Activated B cell treated with CpG ODN at 0.5 μM for 24 hours (primary cell): ENCODE measurements around the gene PDXP. TPM values are rescaled to one million over a fixed set of nuclear protein-coding genes. Genes with fewer than 3 reads are reported as not detected.

Experiments
- ATAC-seq: fragments of 200-7000 bp; cut with Tn5 transposase; one replicate; pipeline ENCODE4 v1.10.0; 2021; ENCODE audit warnings: low read depth, mild to moderate bottlenecking, moderate library complexity
- CTCF ChIA-PET: fragments of 350-600 bp; sonication (Branson Sonifier 250); formaldehyde crosslinking; loops from one replicate; lab custom pipeline; 2021; ENCODE audit warnings: antibody characterized with exemption; lab: Charles Lee
- POLR2A ChIA-PET: fragments of 350-600 bp; sonication (Branson Sonifier 250); formaldehyde crosslinking; loops from one replicate; lab custom pipeline; 2021; ENCODE audit warnings: antibody characterized with exemption; lab: Charles Lee
- DNase-seq: peaks from one replicate; pipeline ENCODE4 v3.0.0; 2022
- H3K27ac Mint-ChIP-seq: one replicate; pipeline ENCODE4 v1.8.0; 2020; ENCODE audit warnings: mixed read lengths
- H3K27me3 Mint-ChIP-seq: one replicate; pipeline ENCODE4 v1.8.0; 2021; ENCODE audit warnings: mixed read lengths
- H3K36me3 Mint-ChIP-seq: one replicate; pipeline ENCODE4 v1.8.0; 2021; ENCODE audit warnings: low read depth, mixed read lengths
- H3K4me1 Mint-ChIP-seq: one replicate; pipeline ENCODE4 v1.8.0; 2021; ENCODE audit warnings: mixed read lengths
- H3K4me3 Mint-ChIP-seq: one replicate; pipeline ENCODE4 v1.8.0; 2020; ENCODE audit warnings: mild to moderate bottlenecking, mixed read lengths
- H3K9me3 Mint-ChIP-seq: one replicate; pipeline ENCODE4 v1.8.0; 2020; ENCODE audit warnings: mixed read lengths
- CTCF ChIP-seq: fragments of 200-600 bp; IDR thresholded peaks from one replicate; pipeline ENCODE4 v1.8.0; 2022; ENCODE audit warnings: antibody characterized with exemption, mild to moderate bottlenecking
- intact Hi-C: fragments of 100-400 bp; cut with micrococcal nuclease; formaldehyde crosslinking; loops from one replicate; pipeline ENCODE4 v1.15.1; 2024
- total RNA-seq: library from RNA; stranded (reverse); gene quantifications from 2 replicates; pipeline ENCODE4 v1.2.3, GENCODE V29; 2022

Gene PDXP
- total RNA-seq, 1 donor from 2014 or later: 22.6 TPM

GRCh38 chr22:37618674-37619073 lies 39.8 kb upstream of the PDXP start:
- CTCF ChIA-PET: interaction anchor here (1.5 to 1.8 kb wide), 3 partner anchors 9 to 24 kb away, joined by 5 to 11 read pairs (median 5); partner anchors contain the start of gene GGA1
- TF ChIP-seq CTCF: no peak
- ATAC-seq (no peak), DNase-seq (no peak)
- peak overlapping the region; percentile 83 for H3K27ac Mint-ChIP-seq
- H3K9me3 Mint-ChIP-seq: no peaks in the 10 kb centered on the region
- POLR2A ChIA-PET: interaction anchor here (0.6 to 6.0 kb wide), 6 partner anchors 8 to 79 kb away, joined by 3 to 54 read pairs (median 12); partner anchors contain the start of gene GGA1
- H3K27me3 Mint-ChIP-seq: no peaks in the 10 kb centered on the region
- H3K4me1 Mint-ChIP-seq: peaks cover 35% of the 10 kb centered on the region
- peaks cover 71% of the 10 kb centered on the region for H3K36me3 Mint-ChIP-seq
- intact Hi-C loops: loop anchor here (1.0 kb wide), 1 partner anchor 15 kb away; no protein-coding TSS in a partner anchor
- H3K4me3 Mint-ChIP-seq: no peak overlapping the region

- peak overlapping the region; percentile 24 for H3K27ac Mint-ChIP-seq
- no peaks in the 10 kb centered on the region for H3K27me3 Mint-ChIP-seq
- TF ChIP-seq CTCF: no peak
- ChIA-PET CTCF (interaction anchor here (0.7 to 2.8 kb wide), 4 partner anchors 13 to 61 kb away, joined by 3 to 11 read pairs (median 4); no protein-coding TSS in a partner anchor), POLR2A (interaction anchor here (1.1 to 6.0 kb wide), 5 partner anchors 11 to 62 kb away, joined by 3 to 54 read pairs (median 5); partner anchors contain the start of gene GGA1)
- no peak overlapping the region for H3K4me3 Mint-ChIP-seq
- H3K9me3 Mint-ChIP-seq: no peaks in the 10 kb centered on the region
- intact Hi-C loops: no loop called here
- peaks cover 65% of the 10 kb centered on the region for H3K36me3 Mint-ChIP-seq
- no peak for DNase-seq
- ATAC-seq: no peak
- H3K4me1 Mint-ChIP-seq: peaks cover 46% of the 10 kb centered on the region
Observed at GRCh38 chr22:37619991-37620390, 38.5 kb upstream of the PDXP start.

GRCh38 chr22:37621352-37621860 lies 37.1 kb upstream of the PDXP start:
- ATAC-seq (no peak), DNase-seq (no peak)
- H3K27ac Mint-ChIP-seq: no peak overlapping the region
- CTCF ChIA-PET: interaction anchor here (1.1 to 2.8 kb wide), 6 partner anchors 10 to 62 kb away, joined by 3 to 12 read pairs (median 5); no protein-coding TSS in a partner anchor
- intact Hi-C loops: no loop called here
- H3K27me3 Mint-ChIP-seq: no peaks in the 10 kb centered on the region
- no peak for TF ChIP-seq CTCF
- H3K36me3 Mint-ChIP-seq: peaks cover 66% of the 10 kb centered on the region
- H3K4me1 Mint-ChIP-seq: peaks cover 56% of the 10 kb centered on the region
- H3K4me3 Mint-ChIP-seq: no peak overlapping the region
- POLR2A ChIA-PET: interaction anchor here (0.6 to 6.0 kb wide), 3 partner anchors 11 to 1831 kb away, joined by 5 to 54 read pairs (median 32); partner anchors contain the start of gene GGA1
- H3K9me3 Mint-ChIP-seq: no peaks in the 10 kb centered on the region

- no peaks in the 10 kb centered on the region for H3K9me3 Mint-ChIP-seq
- peak; percentile 38 for TF ChIP-seq CTCF
- ChIA-PET CTCF (interaction anchor here (0.7 to 6.9 kb wide), 10 partner anchors 8 to 58 kb away, joined by 3 to 90 read pairs (median 5); partner anchors contain the start of gene SH3BP1), POLR2A (interaction anchor here (1.0 to 7.5 kb wide), 6 partner anchors 10 to 58 kb away, joined by 3 to 78 read pairs (median 4); partner anchors contain the start of gene GGA1)
- H3K27me3 Mint-ChIP-seq: no peaks in the 10 kb centered on the region
- peak overlapping the region; percentile 24 for H3K4me3 Mint-ChIP-seq
- peaks cover 64% of the 10 kb centered on the region for H3K4me1 Mint-ChIP-seq
- DNase-seq: peak; percentile 73
- peak; percentile 80 for ATAC-seq
- peaks cover 52% of the 10 kb centered on the region for H3K36me3 Mint-ChIP-seq
- H3K27ac Mint-ChIP-seq: peak overlapping the region; percentile 84
- intact Hi-C loops: loop anchor here (1.0 kb wide), 5 partner anchors 10 to 240 kb away; partner anchors contain the start of gene GGA1
Observed at GRCh38 chr22:37623075-37624016, 35.2 kb upstream of the PDXP start.
